GM10248 (cell line): ENCODE measurements around the gene GABBR2.

Source experiments
- CTCF ChIA-PET: fragments of 300-600 bp; sonication (Branson Sonifier 250); formaldehyde crosslinking; extraction: SDS; loops from one replicate; lab custom pipeline; 2021; ENCODE audit warnings: antibody characterized with exemption; lab: Yijun Ruan, JAX
- POLR2A ChIA-PET: fragments of 350-650 bp; sonication (Branson Sonifier 250); formaldehyde crosslinking; extraction: SDS; loops from one replicate; lab custom pipeline; 2020; ENCODE audit warnings: antibody characterized with exemption; lab: Yijun Ruan, JAX
- DNase-seq: peaks from one replicate; pipeline ENCODE4 v3.0.0; 2012; ENCODE audit errors: extremely low spot score
- CTCF ChIP-seq: IDR thresholded peaks from 2 replicates; pipeline ENCODE4 v1.5.1; 2012; ENCODE audit warnings: mild to moderate bottlenecking, low read depth; ENCODE audit errors: extremely low read depth, missing control alignments, control extremely low read depth

The GABBR2 gene

GRCh38 chr9:98743818-98744611, 35.3 kb upstream of the GABBR2 start:
- no peak for DNase-seq
- ChIA-PET CTCF (no interaction called here), POLR2A (no interaction called here)
- TF ChIP-seq CTCF = no peak

DNA sequence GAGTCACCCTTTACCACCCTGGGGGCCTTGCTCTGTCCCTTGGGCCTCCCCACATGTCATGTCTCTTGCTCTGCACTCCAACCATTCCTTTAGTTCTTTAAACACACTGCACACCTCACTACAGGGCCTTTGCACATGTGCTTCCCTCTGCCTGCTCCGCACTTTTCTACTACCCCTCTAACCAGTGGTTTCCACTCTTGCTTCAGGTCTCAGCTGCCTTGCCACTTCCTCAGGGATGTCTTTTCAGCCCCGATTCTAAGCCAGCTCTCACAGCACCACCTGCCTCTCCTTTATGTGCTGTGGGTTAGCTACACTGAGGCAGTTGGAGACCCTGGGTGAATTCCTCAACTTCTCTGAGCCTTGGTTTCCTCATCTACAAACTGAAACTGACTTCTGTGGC, 34.6 kb upstream of the GABBR2 start:
- no peak for DNase-seq
- TF ChIP-seq CTCF = no peak
- ChIA-PET POLR2A (no interaction called here), CTCF (no interaction called here)

GRCh38 chr9:98742325-98743280, 33.9 kb upstream of the GABBR2 start:
- POLR2A ChIA-PET = no interaction called here
- CTCF ChIA-PET = interaction anchor here (0.7 to 1.0 kb wide), 2 partner anchors 13 to 17 kb away, joined by 3 to 4 read pairs; no protein-coding TSS in a partner anchor
- DNase-seq = no peak
- TF ChIP-seq CTCF = no peak

- ChIA-PET CTCF (interaction anchor here (1.0 to 2.0 kb wide), 4 partner anchors 9 to 73 kb away, joined by 3 to 9 read pairs (median 4); no protein-coding TSS in a partner anchor), POLR2A (no interaction called here)
- TF ChIP-seq CTCF = no peak
- no peak for DNase-seq
These were observed 31.6 kb upstream of the GABBR2 start for GRCh38 chr9:98740226-98740881.

- no peak for DNase-seq
- CTCF ChIA-PET = interaction anchor here (0.9 kb wide), 1 partner anchor 10 kb away, joined by 3 read pairs; no protein-coding TSS in a partner anchor
- POLR2A ChIA-PET = no interaction called here
- no peak for TF ChIP-seq CTCF
These were observed 30.0 kb upstream of the GABBR2 start for GRCh38 chr9:98738741-98739140.

GRCh38 chr9:98736226-98736625, 27.5 kb upstream of the GABBR2 start:
- no peak for TF ChIP-seq CTCF
- ChIA-PET CTCF (no interaction called here), POLR2A (no interaction called here)
- DNase-seq = no peak
